Heart left ventricle (tissue), 16 donors: ENCODE results near the gene HIPK2. TPM values are rescaled to one million over a fixed set of nuclear protein-coding genes. Genes with fewer than 3 reads are reported as not detected.

Experiments used
- ATAC-seq, 4 donors: fragments of 200-7000 bp; cut with Tn5 transposase; one replicate each; pipeline ENCODE4 v1.9.1; 2020 to 2022; ENCODE audit warnings: moderate library complexity in 4 of 4, mild to moderate bottlenecking in 3 of 4, moderate number of reproducible peaks in 1 of 4
- DNase-seq, 5 donors: peaks; one replicate each; pipeline ENCODE4 v3.0.0-alpha.2; 2020
- H3K27ac ChIP-seq, 12 donors: fragments of 200-600 bp; sonication (generic) in 4 of 12; one replicate each; pipeline versions ENCODE4 v1.5.0 to v1.8.0; 2016 to 2022; ENCODE audit warnings: mild to moderate bottlenecking in 2 of 12
- H3K27me3 ChIP-seq, 9 donors: fragments of 200-600 bp; sonication (generic) in 2 of 9; one replicate each; pipeline versions ENCODE4 v1.5.1 to v1.8.0; 2016 to 2022; ENCODE audit warnings: mild to moderate bottlenecking in 3 of 9
- H3K36me3 ChIP-seq, 9 donors: fragments of 200-600 bp; sonication (generic) in 2 of 9; one replicate each; pipeline versions ENCODE4 v1.5.0 to v1.8.0; 2018 to 2022; ENCODE audit warnings: mild to moderate bottlenecking in 2 of 9
- H3K4me1 ChIP-seq, 12 donors: fragments of 200-600 bp; sonication (generic) in 4 of 12; one replicate each; pipeline versions ENCODE4 v1.5.0 to v1.8.0; 2016 to 2022; ENCODE audit warnings: mild to moderate bottlenecking in 3 of 12
- H3K4me3 ChIP-seq, 12 donors: fragments of 200-600 bp; sonication (generic) in 4 of 12; one replicate each; pipeline versions ENCODE4 v1.5.0 to v1.8.0; 2017 to 2022; ENCODE audit warnings: mild to moderate bottlenecking in 9 of 12, moderate library complexity in 4 of 12
- H3K9me3 ChIP-seq, 12 donors: fragments of 200-600 bp; sonication (generic) in 4 of 12; one replicate each; pipeline versions ENCODE4 v1.5.0 to v1.8.0; 2016 to 2022; ENCODE audit warnings: mild to moderate bottlenecking in 1 of 12
- POLR2A ChIP-seq, 2 donors: fragments of 450-650 bp; IDR thresholded peaks; one replicate each; pipeline ENCODE4 v1.6.1; 2017; ENCODE audit warnings: antibody characterized with exemption in 2 of 2, mild to moderate bottlenecking in 2 of 2, moderate library complexity in 2 of 2
- WGBS, 4 donors: extraction: QIAGEN DNeasy Blood & Tissue Kit in 2 of 4; methylation state at CpG; one replicate each; pipeline versions ENCODE4 v1.1.5 to v1.1.7; 2013 to 2018; 5-methylcytosine and 5-hydroxymethylcytosine counted together
- intact Hi-C, 10 donors: fragments of 100-400 bp; cut with DNase I; formaldehyde crosslinking; loops; one replicate each; pipeline versions ENCODE4 v1.11.1 to v1.14.2; 2022
- polyA plus RNA-seq, 2 donors: library from polyadenylated mRNA; stranded (reverse); fragments of 200-250 nt; gene quantifications; one replicate each; pipeline ENCODE4 v1.2.3, GENCODE V29; 2013
- total RNA-seq, 9 donors: library from RNA; depleted of rRNA in 2 of 9; stranded (reverse); fragments of >200 nt in 2 of 9; fragmentation: NEBNext Ultra II Directional in 3 of 9; extraction: Animal tissue kit (Norgen Biotek cat#: 25700) in 3 of 9; gene quantifications; one replicate each; pipeline versions ENCODE4 v1.1.0 to v1.2.4, GENCODE V29; 2016 to 2023
- TF ChIP-seq, protein P1 (sequence below), 12 donors: fragments of 200-600 bp; sonication (generic) in 4 of 12; IDR thresholded peaks; one replicate each; pipeline versions ENCODE4 v1.5.0 to v1.8.0; 2018 to 2022; ENCODE audit warnings: antibody characterized with exemption in 12 of 12, mild to moderate bottlenecking in 5 of 12
- donor health status: ischemic (EF 13 %, LVEDD 7.1; RV severe dilation, severe dysfunction).
- donor health status: healthy with polysubstance abuse.
- donor health status: DM: no; HTN: yes; CAD: no.
- donor health status: DM: no; HTN: no; CAD: no.
- donor health status: ischemic (EF 25% LVEDD 6.9; RV normal size, moderate dysfunction).
- donor health status: ischemic (EF 25% LVEDD 5.7; RV mildly dilated, moderate dysfunction).
- donor health status: healthy.
- donor health status: DM: yes; HTN: yes; CAD: no.
- donor health status: ischemic (EF 35%, LVEDD 5.7; RV mildly dilated, moderate dysfunction).
- donor health status: nonischemic (EF 11% LVEDD 7.7; RV severe dilation, severe dysfunction).
- donor health status: DM: yes; HTN: yes; CAD: no.
- donor health status: PGD.
- donor health status: ischemic (EF 29% LVEDD 5.4; RV normal size, mild dysfunction).
- donor health status: nonischemic (EF 23%, LVEDD 6.1; RV moderate dilation, normal function).

HIPK2 gene
- total and polyA plus RNA-seq, 11 donors: 43.2 to 244 (median 143) TPM

DNA sequence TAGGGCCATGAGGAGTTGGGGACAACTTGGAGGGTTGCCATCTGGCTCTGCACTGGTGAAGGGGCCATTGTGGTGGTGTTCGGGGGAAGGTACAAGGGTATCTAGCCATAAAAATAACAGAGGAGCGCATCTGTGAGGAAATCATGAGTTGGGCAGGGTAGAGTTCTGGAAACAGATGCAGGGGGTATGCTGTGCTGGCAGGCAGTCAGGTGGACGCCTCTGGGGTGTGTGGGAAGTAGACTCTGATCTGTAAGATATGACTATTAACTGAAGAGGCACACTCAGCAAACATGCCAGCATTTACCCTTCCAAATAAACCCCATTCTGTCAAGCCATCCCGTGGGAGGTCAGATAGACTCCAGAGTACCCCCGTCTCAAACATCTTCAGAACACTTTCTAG is 174.5 kb downstream of the HIPK2 start:
- peak overlapping the region in 1 of 12 donors; percentile 2 for H3K27ac ChIP-seq
- H3K4me3 ChIP-seq: no peak overlapping the region
- H3K4me1 ChIP-seq: peaks cover 0 to 29% (median 0%) of the 10 kb centered on the region in 12 donors
- H3K9me3 ChIP-seq: no peaks in the 10 kb centered on the region
- ATAC-seq (peak in 1 of 4 donors; percentile 17), DNase-seq (no peak)
- TF ChIP-seq, protein P1, sequence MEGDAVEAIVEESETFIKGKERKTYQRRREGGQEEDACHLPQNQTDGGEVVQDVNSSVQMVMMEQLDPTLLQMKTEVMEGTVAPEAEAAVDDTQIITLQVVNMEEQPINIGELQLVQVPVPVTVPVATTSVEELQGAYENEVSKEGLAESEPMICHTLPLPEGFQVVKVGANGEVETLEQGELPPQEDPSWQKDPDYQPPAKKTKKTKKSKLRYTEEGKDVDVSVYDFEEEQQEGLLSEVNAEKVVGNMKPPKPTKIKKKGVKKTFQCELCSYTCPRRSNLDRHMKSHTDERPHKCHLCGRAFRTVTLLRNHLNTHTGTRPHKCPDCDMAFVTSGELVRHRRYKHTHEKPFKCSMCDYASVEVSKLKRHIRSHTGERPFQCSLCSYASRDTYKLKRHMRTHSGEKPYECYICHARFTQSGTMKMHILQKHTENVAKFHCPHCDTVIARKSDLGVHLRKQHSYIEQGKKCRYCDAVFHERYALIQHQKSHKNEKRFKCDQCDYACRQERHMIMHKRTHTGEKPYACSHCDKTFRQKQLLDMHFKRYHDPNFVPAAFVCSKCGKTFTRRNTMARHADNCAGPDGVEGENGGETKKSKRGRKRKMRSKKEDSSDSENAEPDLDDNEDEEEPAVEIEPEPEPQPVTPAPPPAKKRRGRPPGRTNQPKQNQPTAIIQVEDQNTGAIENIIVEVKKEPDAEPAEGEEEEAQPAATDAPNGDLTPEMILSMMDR (IDR thresholded peaks at IDR 0.05): no peak
- no peak for TF ChIP-seq POLR2A (IDR thresholded peaks at IDR 0.05)
- intact Hi-C loops: loop anchor here in 7 of 10 donors (2.0 to 10.0 kb wide), 5 partner anchors 98 to 742 kb away; no protein-coding TSS in a partner anchor
- H3K27me3 ChIP-seq: no peaks in the 10 kb centered on the region
- WGBS, 4 donors: 61 to 78% (median 70%) methylated on average over 5 of the region's 5 CpGs
- peaks cover 3 to 97% (median 88%) of the 10 kb centered on the region in 9 donors for H3K36me3 ChIP-seq

DNA sequence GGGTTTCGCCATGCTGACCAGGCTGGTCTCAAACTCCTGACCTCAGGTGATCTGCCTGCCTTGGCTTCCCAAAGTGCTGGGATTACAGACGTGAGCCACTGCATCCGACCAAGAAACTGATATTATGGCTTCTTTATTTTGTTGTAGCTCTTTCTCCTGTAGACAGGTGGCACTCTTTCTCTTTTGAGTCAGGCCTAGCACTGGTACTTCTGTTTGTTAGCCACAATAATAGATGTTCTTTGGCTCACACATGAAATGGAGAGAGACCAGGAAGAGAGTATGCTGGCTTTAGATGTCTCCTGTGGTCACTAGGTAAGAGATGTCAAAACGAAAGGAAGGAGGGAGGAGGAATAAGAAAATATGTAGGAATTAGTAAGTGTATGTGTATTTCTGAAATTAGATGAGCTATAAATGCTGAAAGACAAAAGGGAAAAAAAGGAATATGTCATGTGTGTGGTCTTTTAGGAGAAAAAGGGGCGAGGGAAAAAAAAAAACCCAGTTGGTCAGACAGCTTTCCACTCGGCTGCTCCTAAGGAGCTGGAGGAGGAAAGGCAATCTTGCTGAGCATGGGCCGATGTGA is 175.6 kb downstream of the HIPK2 start:
- TF ChIP-seq, protein P1 (IDR thresholded peaks at IDR 0.05): peak; percentile 30 to 64 (median 50)
- no peak for TF ChIP-seq POLR2A (IDR thresholded peaks at IDR 0.05)
- no peak overlapping the region for H3K27ac ChIP-seq
- peaks cover 3 to 100% (median 91%) of the 10 kb centered on the region in 9 donors for H3K36me3 ChIP-seq
- no peaks in the 10 kb centered on the region for H3K27me3 ChIP-seq
- H3K9me3 ChIP-seq: no peaks in the 10 kb centered on the region
- DNase-seq (no peak), ATAC-seq (peak in 3 of 4 donors; percentile 65 to 71 (median 68))
- H3K4me1 ChIP-seq: peaks cover 0 to 32% (median 0%) of the 10 kb centered on the region in 12 donors
- no peak overlapping the region for H3K4me3 ChIP-seq
- intact Hi-C loops: loop anchor here in 7 of 10 donors (1.0 to 10.0 kb wide), 6 partner anchors 97 to 743 kb away; no protein-coding TSS in a partner anchor
- WGBS, 4 donors: 66 to 71% (median 68%) methylated on average over 7 of the region's 7 CpGs

DNA sequence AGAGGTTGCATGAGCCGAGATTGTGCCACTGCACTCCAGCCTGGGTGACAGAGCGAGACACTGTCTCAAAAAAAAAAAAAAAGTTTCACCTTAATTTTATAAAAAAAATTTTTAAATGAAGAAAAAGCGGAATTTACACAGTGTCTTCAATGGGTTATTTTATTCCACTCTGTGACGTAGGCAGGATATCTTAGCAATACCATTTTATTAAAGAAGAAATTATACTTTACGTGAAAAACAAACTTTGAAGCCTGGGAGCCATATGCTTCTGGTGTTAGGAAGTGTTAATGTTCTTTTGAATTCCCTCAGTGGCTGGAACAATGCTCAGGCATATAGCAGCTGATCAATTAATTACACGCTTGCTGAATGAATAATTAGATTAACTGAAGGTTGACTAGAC is 176.6 kb downstream of the HIPK2 start:
- ATAC-seq: no peak
- Histone ChIP-seq H3K27me3 (no peaks in the 10 kb centered on the region), H3K9me3 (no peaks in the 10 kb centered on the region), H3K36me3 (peaks cover 3 to 100% (median 92%) of the 10 kb centered on the region in 9 donors), H3K4me1 (peaks cover 0 to 32% (median 0%) of the 10 kb centered on the region in 12 donors), H3K4me3 (no peak overlapping the region), H3K27ac (no peak overlapping the region)
- no peak for DNase-seq
- intact Hi-C loops: loop anchor here in 5 of 10 donors (5.0 to 10.0 kb wide), 4 partner anchors 96 to 744 kb away; no protein-coding TSS in a partner anchor
- WGBS, 4 donors: 97 to 99% (median 98%) methylated on average over 6 of the region's 6 CpGs
- TF ChIP-seq, protein P1 (IDR thresholded peaks at IDR 0.05): no peak
- no peak for TF ChIP-seq POLR2A (IDR thresholded peaks at IDR 0.05)

- ATAC-seq: no peak
- Histone ChIP-seq H3K4me3 (no peak overlapping the region), H3K27me3 (no peaks in the 10 kb centered on the region), H3K4me1 (peaks cover 0 to 32% (median 0%) of the 10 kb centered on the region in 12 donors), H3K27ac (no peak overlapping the region), H3K36me3 (peaks cover 7 to 100% (median 95%) of the 10 kb centered on the region in 9 donors), H3K9me3 (no peaks in the 10 kb centered on the region)
- DNase-seq: no peak
- TF ChIP-seq, protein P1 (IDR thresholded peaks at IDR 0.05): no peak
- no peak for TF ChIP-seq POLR2A (IDR thresholded peaks at IDR 0.05)
- 87 to 92% (median 90%) methylated on average over 8 of the region's 8 CpGs for WGBS, 4 donors
- intact Hi-C loops: loop anchor here in 5 of 10 donors (5.0 to 10.0 kb wide), 4 partner anchors 96 to 744 kb away; no protein-coding TSS in a partner anchor
Observed at GRCh38 chr7:139600306-139600705, 177.5 kb downstream of the HIPK2 start.
